Dedifferentiated amniotic fluid mesenchymal stem cell (primary cell): ENCODE measurements around the gene CRKL.
"Not testable (repeated sequence)": the region's sequence is repeated elsewhere in the genome, so short reads cannot be mapped to it uniquely, and the experiment has no call there.

Experiments used
- DNase-seq: peaks from one replicate; pipeline ENCODE4 v3.0.0-alpha.2; 2016; ENCODE audit errors: extremely low spot score

The CRKL gene

GRCh38 chr22:20967697-20968211 is 50.5 kb downstream of the CRKL start:
- no peak for DNase-seq

- DNase-seq: no peak
Observed at GRCh38 chr22:20968281-20968977, 51.2 kb downstream of the CRKL start.

GRCh38 chr22:20970939-20971657 is 53.9 kb downstream of the CRKL start:
- DNase-seq: no peak

GRCh38 chr22:20972014-20972694 is 54.9 kb downstream of the CRKL start:
- not testable (repeated sequence) for DNase-seq

- no peak for DNase-seq
Observed at GRCh38 chr22:20972933-20973577, 55.8 kb downstream of the CRKL start.

- no peak for DNase-seq
Observed at GRCh38 chr22:20973634-20974286, 56.6 kb downstream of the CRKL start.

- no peak for DNase-seq
Observed at GRCh38 chr22:20974336-20974955, 57.2 kb downstream of the CRKL start.

GRCh38 chr22:20975541-20976290 is 58.5 kb downstream of the CRKL start:
- no peak for DNase-seq

- no peak for DNase-seq
Observed at GRCh38 chr22:20976291-20976877, 59.2 kb downstream of the CRKL start.

- DNase-seq: no peak
Observed at GRCh38 chr22:20977019-20977418, 59.8 kb downstream of the CRKL start.

- DNase-seq: no peak
Observed at GRCh38 chr22:20977516-20978170, 60.4 kb downstream of the CRKL start.

- DNase-seq: no peak
Observed at GRCh38 chr22:20978419-20978818, 61.2 kb downstream of the CRKL start.

GRCh38 chr22:20979243-20979809 is 62.1 kb downstream of the CRKL start:
- no peak for DNase-seq

- DNase-seq: no peak
Observed at GRCh38 chr22:20979940-20980453, 62.8 kb downstream of the CRKL start.

GRCh38 chr22:20980523-20980922 is 63.3 kb downstream of the CRKL start:
- DNase-seq: no peak

GRCh38 chr22:20980938-20981722 is 63.9 kb downstream of the CRKL start:
- no peak for DNase-seq

- DNase-seq: peak; percentile 66
Observed at GRCh38 chr22:20981787-20982562, 64.8 kb downstream of the CRKL start, which contains the start of gene LZTR1. Gene LZTR1 (plus strand): TSS chr22:20982297. CDS start chr22:20982372, 75 bp downstream.
